Measurements from ENCODE around the gene OBSCN.

OBSCN gene

DNA sequence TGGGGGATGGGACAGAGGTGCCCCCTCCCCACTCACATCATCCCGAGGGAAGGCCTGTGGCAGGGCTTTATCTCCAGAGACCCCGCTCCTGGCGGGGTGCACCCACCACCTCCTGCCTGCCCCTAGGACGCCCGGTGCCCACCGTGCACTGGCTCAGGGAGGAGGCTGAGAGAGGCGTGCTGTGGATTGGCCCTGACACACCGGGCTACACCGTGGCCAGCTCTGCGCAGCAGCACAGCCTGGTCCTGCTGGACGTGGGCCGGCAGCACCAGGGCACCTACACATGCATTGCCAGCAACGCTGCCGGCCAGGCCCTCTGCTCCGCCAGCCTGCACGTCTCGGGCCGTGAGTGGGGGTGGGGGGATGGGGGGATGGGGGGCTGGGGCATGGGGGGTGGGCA lies 127.1 kb downstream of the OBSCN start:
- no peak for DNase-seq

DNA sequence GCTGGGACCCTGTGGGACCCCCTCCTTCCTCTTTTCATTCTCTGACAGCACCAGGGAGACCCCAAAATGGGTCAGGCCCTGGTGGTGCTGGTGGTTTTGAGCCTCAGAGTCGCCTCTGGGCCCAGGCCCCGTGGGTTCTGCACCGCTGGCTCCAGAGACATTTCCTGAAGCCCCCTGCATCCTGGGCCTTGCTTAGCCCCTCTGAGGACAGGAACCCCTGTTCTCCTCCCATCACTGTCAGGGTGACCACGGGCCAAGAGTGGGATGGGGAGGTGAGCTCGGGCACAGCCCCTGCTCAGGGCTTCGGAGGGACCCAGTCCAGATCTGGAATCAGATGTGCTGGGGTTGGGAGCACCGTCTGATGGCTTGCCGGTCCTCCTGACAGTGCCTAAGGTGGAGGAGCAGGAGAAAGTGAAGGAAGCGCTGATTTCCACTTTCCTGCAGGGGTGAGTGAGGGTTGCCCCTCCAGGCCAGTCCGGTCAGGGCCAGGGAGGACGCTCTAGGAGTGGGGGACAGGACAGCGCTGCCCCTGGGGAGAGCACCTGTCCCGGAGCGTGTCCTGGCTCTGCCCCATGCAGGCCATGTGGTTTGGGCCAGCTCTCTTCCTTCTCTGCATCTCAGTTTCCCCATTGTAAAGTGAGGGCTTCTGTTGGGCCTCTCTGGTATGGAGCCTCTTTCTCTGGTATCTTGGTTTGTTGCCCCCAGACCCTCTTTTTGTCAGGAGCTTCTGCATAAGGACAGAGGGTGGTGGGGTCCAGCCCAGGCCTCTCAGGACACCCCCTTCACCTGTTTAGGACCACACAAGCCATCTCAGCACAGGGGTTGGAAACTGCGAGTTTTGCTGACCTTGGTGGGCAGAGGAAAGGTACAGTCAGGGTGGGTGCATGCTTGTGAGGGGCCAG lies 127.8 kb downstream of the OBSCN start:
- no peak for DNase-seq

DNA sequence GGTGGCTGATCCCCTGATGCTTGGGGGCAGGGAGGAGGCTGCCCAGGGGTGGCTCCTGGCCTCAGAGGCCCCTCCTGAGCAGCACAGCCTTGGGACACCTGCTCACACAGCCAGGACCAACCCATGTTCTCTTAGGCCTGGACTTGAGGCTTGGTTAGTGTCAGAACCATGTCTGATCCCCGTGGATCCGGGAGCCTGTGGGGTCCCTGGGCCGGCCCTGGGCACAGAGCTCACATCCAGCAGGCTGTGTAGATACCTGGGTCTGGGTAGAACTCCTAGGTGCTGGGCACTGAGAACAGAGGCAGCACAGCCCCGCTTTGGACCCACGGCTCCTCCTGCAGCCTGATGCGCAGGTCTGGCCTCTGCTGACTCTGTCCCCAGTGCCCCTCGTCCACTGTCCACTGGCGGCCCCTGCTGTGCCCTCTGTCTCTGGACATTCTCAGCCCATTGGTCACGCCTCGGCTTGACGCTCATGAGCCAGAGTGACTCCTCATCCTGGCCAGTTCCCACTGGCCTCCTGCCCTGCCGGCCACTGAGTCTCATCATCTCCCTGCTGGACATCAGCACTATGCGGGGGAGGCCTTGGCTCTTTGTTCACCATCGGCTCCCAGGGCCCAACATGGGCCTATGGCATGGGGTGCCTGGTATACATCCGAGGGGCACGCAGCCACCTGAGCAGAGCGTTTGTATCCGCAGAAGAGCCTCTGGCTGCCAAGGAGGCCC lies 128.6 kb downstream of the OBSCN start:
- no peak for DNase-seq

DNA sequence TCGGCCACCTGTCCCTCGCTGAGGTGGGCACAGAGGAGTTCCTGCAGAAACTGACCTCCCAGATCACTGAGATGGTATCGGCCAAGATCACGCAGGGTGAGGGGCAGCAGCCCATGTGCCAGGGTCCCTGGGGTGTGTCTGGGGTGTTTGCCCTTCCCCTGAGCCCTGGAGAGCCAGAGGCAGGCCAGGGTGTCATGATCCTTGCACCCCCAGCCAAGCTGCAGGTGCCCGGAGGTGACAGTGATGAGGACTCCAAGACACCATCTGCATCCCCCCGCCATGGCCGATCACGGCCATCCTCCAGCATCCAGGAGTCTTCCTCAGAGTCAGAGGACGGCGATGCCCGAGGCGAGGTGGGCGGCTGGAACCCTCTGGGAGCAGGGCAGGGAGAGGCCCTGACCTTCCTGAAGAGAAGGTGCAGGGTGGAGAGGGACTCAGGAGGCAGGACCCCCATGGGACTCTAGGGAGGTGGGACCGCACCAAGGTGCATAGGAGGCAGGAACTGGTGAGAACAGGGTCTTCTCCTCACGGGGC lies 129.3 kb downstream of the OBSCN start:
- no peak for DNase-seq

DNA sequence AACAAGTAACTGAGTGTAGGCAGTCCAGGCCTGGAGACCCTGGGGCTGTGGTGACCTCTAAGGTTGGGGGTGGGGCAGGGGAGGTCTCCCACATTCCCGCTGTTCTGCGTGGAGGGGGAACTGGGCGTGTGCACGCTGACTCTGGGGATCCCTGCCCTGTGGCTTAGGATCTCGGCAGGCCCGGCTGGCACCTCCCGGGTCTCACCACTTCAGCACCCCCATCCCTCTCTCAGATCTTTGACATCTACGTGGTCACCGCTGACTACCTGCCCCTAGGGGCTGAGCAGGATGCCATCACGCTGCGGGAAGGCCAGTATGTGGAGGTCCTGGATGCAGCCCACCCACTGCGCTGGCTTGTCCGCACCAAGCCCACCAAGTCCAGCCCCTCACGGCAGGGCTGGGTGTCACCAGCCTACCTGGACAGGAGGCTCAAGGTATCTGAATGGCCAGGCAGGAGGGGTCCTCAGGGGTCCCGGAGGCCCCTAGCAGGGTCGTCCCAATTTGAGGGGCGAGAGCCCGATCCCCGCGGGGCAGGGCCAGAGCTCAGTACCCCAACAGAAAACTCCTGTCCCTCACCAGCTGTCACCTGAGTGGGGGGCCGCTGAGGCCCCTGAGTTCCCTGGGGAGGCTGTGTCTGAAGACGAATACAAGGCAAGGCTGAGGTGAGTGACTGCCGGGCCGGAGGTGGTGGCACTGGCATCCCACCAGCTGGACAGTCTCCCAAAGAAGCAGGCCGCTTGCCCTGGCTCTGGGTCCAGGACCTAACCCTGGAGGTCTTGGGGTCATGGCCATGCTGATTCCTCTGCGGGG lies 130.1 kb downstream of the OBSCN start:
- DNase-seq, result no peak

DNA sequence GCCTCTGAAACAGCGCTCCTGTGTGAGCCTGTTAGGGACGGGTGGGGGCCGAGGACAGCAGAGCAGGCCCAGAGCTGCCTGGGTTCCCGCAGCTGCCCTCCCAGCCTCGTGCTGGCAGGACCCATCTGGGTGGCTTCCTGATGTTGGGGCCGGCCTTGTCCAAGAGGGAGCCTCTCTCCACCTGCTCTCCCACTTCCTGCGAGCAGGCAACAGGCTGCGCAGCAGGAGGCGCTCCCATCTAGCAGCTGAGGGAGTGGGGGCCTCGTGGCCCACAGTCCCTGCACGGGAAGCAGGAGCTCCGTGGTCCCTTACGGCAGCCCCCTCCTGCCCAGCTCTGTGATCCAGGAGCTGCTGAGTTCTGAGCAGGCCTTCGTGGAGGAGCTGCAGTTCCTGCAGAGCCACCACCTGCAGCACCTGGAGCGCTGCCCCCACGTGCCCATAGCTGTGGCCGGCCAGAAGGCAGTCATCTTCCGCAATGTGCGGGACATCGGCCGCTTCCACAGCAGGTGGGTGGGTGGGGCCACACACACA lies 130.7 kb downstream of the OBSCN start:
- no peak for DNase-seq

DNA sequence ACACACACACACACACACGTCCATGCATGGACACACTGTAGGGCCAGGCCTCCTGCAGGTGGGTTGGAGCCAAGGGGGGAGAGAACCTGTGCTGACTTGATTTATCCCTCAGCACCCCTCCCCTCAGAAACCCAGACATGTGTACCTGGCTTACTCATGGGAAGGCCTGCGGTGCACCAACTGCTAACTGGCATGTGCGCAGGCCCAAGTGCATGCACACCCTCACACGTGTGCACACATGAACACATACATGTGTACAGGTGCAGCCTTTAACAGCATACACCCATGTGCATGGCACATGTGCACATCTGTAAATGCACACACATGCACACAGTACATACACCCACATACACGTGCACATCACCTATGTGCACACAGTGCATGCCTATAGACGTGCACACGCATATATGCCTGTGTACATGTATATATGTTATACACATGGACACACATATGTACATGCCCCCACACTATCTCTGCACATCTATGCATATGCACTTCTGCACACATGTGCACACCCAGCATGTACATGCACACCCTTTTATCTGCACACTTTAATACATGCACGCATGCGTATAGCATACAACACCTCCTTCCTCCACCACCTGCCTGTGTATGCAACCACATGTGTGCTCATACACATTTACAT lies 131.3 kb downstream of the OBSCN start:
- DNase-seq, result no peak

DNA sequence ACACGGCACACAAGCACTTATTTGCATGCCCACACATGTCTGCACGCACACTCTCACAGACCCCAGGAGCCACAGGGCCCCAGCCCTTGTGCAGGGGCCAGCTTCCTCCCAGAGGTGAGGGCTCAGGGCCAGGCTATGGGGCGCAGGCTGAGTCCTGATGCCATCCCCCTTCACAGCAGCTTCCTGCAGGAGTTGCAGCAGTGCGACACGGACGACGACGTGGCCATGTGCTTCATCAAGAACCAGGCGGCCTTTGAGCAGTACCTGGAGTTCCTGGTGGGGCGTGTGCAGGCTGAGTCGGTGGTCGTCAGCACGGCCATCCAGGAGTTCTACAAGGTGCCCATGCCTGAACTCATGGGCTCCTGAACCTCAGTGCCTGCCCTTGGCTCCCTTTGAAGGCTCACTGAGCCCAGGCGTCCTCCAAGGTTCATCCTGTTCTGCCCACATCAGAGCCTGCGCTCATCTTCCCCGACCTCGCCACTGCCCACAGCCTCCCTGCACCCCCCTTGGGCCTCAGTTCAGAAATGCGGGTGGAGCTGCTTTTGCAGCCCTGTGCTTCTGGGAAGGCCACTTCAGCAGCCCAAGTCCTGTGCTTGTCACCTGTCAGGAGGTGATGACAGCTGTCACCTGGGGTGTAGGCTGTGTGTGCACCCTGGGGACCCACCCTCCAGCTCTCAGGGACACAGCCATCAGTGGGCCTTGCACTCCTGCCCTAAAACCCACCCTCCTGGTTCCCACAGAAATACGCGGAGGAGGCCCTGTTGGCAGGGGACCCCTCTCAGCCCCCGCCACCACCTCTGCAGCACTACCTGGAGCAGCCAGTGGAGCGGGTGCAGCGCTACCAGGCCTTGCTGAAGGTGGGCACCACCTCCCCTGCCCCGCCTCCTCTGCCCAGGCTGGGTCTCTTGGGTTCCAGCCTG lies 132.2 kb downstream of the OBSCN start:
- DNase-seq, result no peak

DNA sequence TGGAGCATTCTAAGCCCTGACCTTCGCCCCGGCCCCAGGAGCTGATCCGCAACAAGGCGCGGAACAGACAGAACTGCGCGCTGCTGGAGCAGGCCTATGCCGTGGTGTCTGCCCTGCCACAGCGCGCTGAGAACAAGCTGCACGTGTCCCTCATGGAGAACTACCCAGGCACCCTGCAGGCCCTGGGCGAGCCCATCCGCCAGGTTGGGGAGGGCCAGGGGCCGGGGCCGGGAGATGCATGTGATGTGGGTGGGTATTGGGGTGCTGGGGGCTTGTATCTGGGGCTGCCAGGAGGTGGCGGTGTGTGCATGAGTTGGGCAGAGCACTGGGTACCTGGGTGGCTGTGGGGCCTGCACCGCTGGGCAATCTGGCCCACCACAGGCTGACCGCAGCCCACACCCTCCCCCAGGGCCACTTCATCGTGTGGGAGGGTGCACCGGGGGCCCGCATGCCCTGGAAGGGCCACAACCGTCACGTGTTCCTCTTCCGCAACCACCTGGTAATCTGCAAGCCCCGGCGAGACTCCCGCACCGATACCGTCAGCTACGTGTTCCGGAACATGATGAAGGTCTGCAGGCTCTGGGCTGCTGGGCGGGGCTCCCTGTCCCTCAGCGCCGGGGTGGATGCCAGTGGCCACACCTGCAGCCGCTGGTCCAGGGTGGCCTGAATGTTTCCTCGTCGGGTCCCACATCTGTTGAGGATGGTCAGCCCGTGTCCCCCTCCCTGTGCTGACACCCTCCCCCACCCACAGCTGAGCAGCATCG lies 133.0 kb downstream of the OBSCN start:
- no peak for DNase-seq

DNA sequence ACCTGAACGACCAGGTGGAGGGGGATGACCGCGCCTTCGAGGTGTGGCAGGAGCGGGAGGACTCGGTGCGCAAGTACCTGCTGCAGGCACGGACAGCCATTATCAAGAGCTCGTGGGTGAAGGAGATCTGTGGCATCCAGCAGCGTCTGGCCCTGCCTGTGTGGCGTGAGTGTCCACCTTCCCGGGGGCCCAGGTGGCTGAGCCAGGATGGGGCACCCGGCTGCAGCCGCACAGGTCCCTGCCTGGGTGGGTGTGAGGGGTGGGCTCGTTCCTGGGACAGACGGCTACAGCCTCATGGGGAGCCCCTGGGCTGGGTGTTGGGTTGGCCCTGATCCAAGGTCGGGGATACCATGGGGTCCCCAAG lies 133.6 kb downstream of the OBSCN start:
- DNase-seq, result no peak

DNA sequence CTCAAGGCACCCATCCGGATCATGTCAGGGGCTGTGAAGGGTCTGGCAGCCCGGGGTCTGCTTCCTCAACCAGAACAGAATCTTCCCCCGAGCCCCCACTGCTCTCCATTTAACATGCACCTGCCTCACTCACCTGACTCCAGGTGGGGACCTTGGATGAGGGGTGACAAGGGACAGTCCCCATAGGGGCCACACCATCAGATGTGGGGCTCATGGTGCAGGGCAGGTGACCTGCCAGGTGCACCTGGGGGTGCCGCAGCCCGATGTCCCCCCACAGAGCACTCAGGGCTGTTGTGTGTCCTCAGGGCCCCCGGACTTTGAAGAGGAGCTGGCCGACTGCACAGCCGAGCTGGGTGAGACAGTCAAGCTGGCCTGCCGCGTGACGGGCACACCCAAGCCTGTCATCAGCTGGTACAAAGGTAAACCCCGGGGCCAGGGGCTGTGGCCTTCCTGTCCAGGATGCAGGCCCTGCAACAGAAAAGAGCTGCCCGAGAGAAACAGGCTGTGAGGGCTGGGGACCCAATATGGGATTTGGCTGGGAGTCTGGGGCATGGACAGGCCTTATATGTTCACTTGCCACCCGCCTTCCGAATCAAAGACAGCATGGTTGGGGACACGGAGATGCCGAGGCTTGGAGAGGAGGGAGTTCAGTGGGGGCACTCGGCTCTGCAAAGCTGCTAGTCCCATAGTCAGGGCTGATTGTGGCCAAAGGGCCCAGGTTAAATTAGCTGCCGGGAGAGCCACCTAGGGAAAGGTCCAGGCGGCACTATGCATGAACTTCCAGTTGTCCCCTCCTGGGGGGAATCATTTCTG lies 134.2 kb downstream of the OBSCN start:
- no peak for DNase-seq

DNA sequence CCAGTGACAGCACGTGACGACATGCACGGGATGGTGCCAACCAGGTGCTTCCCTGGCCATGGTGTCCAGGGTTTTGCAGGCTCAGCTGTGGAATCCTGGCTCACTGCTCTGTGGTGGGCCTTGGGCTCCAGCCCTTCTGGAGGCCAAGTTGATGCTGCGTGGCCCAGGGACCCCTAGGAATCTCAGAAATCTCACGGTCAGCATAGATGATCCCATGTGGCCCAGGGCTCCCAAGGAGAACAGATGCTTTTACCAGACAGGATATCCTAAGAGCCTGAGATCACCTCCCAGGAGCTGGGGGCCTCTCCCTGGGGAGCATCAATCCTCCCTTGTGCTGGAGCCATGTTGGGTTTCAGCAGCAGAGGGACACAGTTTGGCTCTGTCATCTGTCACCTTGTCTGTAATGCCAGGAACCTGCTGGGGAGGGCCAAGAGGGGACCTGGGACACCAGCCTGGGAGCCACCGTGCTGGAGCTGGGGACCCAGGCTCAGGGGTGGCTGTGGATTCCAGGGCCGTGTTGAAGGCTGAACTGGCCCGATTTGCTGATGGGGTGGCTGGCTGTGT lies 134.9 kb downstream of the OBSCN start:
- no peak for DNase-seq

DNA sequence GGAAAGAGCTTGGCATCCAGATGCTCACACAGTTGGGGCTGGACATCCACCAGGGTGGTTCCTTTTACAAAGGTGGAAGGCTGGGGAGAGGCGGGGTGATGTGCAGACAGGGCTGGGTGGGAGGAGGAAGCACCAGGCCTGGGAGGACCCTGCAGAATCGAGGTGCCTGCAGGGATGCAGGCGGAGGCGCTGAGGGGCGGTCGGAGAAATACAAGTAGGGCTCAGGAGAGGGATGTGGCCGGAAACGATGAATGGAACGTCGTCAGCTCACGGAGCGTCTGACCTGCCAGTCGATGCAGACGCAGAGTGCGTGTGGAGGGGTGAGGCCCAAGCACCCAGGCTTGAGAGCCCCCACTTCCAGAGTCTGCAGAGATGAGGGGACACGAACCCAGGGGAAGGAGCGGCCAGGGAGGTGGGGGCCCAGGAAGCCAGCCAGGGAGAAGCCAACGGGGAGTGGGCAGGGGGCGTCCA lies 135.4 kb downstream of the OBSCN start:
- no peak for DNase-seq

DNA sequence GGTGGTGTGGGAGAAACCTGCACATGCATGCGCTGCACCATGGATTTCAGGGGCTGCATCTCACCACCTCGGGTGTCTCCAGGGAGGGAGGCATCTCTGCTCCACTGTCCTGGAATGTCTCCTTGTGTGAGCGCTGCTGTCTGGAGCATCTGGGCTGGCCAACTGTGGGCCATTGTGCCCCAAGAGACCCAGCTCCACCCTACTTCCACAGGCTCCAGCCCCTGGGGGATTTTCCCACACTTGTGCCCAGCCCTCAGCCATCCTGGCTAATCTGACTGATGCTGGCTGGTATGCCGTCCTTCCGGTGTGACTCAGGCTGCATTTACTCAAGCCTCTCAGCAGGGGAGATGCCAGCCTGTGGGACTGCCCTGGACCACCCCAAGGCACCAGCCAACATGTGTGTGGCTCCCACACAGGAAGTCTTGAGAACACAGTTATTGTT lies 136.8 kb downstream of the OBSCN start:
- no peak for DNase-seq

DNA sequence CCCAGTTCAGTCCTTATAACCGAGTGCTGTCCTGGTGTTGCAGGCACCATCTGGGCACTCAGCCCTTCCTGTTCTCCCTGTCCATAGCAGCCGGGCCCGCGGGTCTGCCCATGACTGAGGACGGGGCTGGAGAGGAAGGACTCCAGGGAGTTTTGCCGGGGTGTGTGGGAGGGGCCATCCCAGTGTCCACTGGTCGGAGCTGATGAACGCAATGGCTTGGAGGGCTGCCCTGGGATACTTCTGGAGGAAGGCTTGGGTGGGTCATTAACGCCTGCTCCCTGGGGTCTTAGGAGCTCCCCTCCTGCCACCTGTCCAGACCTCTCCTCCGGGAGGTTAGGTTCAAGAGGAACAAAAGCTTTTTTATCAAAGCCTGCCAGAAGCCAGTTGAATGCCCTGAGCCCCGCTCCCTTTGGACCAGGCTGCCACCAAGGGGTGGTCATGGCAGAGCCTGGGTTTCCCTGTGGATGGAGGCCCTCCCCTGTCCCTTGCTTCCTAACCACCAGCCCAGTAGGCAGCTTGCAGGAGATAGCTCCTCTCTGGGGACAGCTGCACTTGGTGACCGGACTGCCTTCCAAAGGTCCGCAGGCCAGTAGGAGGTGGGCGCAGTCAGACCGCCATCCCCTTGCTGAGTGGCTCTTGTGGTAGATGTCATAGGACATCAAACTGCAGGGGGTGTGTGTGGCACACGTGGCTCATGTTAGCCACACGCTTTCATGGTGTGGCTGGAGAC lies 137.5 kb downstream of the OBSCN start:
- DNase-seq, result no peak

DNA sequence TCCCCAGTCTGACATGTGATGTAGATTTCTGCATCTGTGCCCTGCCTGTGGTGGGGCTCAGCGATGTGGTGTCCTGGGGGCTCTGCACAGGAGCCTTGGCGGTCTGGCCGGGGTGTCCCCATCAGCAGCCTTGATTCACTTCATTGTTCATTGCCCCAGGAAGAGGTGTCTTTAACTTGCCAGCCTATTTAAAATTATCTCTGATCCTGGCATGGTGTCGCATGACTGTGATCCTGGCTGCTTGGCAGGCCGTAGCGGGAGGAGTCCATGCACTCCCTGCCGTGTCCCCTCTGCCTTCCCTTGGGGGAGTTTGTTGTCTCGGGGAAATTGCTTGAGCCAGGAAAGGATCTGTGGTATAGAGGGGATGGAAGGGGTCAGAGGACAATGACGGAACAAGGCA lies 138.9 kb downstream of the OBSCN start:
- no peak for DNase-seq

DNA sequence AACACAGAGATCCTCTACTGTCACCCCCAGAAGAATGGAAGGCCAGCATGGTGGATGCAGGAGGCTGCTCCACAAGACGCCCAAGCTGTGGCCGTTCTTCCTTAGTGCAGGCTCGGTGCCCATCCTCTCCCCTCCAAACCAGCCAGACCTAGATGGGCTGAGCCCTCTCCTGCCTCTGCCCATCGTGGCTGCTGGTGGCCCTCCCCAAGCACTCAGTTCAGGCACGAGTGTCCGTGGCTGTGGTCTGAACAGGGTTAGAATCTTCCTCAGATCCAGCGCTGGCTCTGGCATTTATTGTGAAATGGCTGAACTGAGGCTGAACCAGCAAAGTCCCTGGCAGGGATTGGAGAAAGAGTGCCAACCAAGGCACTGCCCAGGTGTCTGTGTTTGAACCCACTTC lies 139.3 kb downstream of the OBSCN start:
- no peak for DNase-seq

DNA sequence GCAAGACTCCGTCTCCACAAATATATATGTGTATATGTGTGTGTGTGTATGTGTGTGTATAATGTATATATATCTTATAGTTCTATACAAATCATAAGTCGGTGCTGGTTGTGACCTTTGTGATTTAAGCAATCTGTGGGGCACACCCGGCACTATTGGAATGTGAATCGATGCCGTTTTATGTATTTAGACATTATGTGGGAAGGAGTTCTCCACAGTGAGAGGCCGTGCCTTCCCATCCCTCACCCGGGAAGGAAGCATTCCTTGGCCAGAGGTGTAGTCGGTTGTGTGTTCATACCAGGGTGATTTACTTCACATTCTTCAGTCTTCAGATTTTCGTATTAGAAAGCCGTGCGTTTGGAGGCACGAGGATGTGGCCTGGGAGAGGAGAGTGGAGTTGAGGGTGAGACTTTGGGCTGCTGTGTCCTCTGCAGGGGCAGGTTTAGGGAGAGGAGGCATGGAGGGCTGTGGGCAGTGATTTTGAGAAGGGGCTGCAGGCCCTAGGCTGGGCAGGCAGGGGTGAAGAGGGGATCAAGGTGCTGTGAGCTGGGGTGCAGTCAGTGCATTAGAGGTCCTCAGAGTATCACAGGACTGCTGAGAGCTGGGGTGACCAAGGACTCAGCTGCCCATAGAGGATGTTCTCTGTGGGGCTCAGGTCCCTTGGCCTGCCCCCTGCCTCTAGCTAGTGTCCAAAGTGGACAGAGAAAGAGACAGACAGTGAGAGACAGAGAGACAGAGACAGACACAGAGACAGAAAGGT lies 141.0 kb downstream of the OBSCN start:
- DNase-seq, result no peak
